Glutamatergic neuron (in vitro differentiated cells): ENCODE measurements around the gene MOB3B. TPM values are rescaled to one million over a fixed set of nuclear protein-coding genes. Genes with fewer than 3 reads are reported as not detected.

ENCODE experiments used
- DNase-seq: peaks from one replicate; pipeline ENCODE4 v3.0.0; 2022
- H3K27ac Mint-ChIP-seq: one replicate; pipeline ENCODE4 v1.8.0; 2020; ENCODE audit warnings: mild to moderate bottlenecking, mixed read lengths, inconsistent platforms; ENCODE audit not compliant: unreplicated experiment
- H3K27me3 Mint-ChIP-seq: one replicate; pipeline ENCODE4 v1.8.0; 2020; ENCODE audit warnings: mild to moderate bottlenecking, moderate library complexity, mixed read lengths, inconsistent platforms; ENCODE audit not compliant: unreplicated experiment
- H3K36me3 Mint-ChIP-seq: one replicate; pipeline ENCODE4 v1.8.0; 2020; ENCODE audit warnings: mild to moderate bottlenecking, mixed read lengths, inconsistent platforms; ENCODE audit not compliant: unreplicated experiment
- H3K4me1 Mint-ChIP-seq: one replicate; pipeline ENCODE4 v1.8.0; 2020; ENCODE audit warnings: mild to moderate bottlenecking, low read depth, mixed read lengths, inconsistent platforms; ENCODE audit not compliant: unreplicated experiment
- H3K4me3 Mint-ChIP-seq: one replicate; pipeline ENCODE4 v1.8.0; 2020; ENCODE audit warnings: mild to moderate bottlenecking, mixed read lengths, inconsistent platforms; ENCODE audit not compliant: unreplicated experiment
- H3K9me3 Mint-ChIP-seq: one replicate; pipeline ENCODE4 v1.8.0; 2020; ENCODE audit warnings: mild to moderate bottlenecking, moderate library complexity, mixed read lengths, inconsistent platforms; ENCODE audit not compliant: unreplicated experiment
- CTCF ChIP-seq: fragments of 200-600 bp; sonication (generic); IDR thresholded peaks from one replicate; pipeline ENCODE4 v1.5.0; 2021; ENCODE audit not compliant: partially characterized antibody, unreplicated experiment
- total RNA-seq: library from RNA; stranded (reverse); fragmentation: NEBNext Ultra II Directional; extraction: Animal tissue kit (Norgen Biotek cat#: 25700); gene quantifications from one replicate; pipeline ENCODE4 v1.2.1, GENCODE V29; 2021; ENCODE audit not compliant: unreplicated experiment

MOB3B gene
- total RNA-seq, 1 donor from 2014 or later, result 1.8 TPM

DNA sequence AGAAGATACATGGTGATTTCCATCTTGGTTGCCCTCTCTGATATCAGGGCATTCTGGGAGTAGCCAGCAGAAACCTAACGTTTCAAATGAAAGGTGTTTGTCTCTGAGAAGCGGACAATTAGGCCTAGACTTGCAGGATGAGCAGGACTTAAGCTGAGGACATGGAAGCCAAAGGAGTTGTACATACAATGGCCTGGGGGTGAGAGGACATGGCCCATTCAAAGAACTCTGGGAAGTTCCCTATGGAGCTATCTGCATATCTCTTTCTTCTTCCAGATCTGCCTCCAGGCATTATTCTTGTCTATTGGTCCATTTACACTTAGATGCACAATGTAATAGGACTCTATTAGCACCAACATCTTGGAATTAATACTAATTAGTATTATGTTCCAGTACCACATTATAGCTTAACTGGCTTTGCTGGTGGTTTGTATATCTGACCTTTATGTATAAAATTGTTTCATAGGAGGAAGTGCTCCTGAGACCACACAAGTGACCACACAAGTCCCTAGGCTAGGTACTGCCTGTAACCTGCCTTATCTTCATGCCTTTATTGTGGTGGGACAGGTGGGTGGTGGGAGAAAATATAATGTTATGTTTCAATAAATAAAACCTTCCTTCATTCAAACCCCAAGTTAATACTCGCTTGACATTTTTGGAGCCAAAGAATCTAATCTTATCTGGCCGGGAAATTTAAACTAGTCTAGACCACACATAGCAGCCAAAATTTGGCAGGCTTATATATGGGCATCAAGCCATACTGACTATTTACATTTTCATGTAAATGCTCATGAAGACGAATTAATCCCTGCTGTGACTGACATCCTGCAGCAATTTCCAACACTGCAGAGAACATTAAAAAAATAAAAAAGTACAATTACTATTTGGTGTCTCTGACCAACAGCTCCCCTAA lies 180.6 kb downstream of the MOB3B start:
- H3K27ac Mint-ChIP-seq, result no peak overlapping the region
- H3K27me3 Mint-ChIP-seq, result peaks cover 2% of the 10 kb centered on the region
- no peaks in the 10 kb centered on the region for H3K36me3 Mint-ChIP-seq
- H3K9me3 Mint-ChIP-seq, result no peaks in the 10 kb centered on the region
- peaks cover 2% of the 10 kb centered on the region for H3K4me1 Mint-ChIP-seq
- no peak for TF ChIP-seq CTCF
- no peak overlapping the region for H3K4me3 Mint-ChIP-seq
- DNase-seq, result no peak

- DNase-seq, result no peak
- Mint-ChIP-seq H3K36me3 (no peaks in the 10 kb centered on the region), H3K27me3 (peaks cover 2% of the 10 kb centered on the region), H3K27ac (no peak overlapping the region), H3K4me1 (no peaks in the 10 kb centered on the region), H3K4me3 (no peak overlapping the region), H3K9me3 (no peaks in the 10 kb centered on the region)
- no peak for TF ChIP-seq CTCF
These were observed 181.7 kb downstream of the MOB3B start for GRCh38 chr9:27347889-27348288.

DNA sequence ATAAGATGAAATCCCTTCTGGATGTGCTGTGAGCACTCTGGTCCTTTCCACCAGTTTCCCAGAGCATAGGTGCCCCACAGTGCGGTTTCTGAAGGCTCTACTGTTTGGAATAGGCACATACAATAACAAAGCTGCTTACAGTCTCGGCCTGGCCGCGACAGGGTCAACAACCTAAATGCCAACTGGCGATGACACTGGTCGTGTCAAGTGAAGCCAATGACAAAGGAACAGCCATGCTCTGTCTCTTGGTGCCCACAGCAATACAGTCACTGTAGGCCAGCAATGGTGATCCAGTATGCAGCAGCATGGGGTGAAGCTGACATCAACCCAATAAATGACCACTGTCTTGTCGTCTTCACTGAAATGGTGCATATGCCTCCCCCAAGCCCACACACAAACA lies 184.8 kb downstream of the MOB3B start:
- DNase-seq, result no peak
- H3K27me3 Mint-ChIP-seq, result peaks cover 2% of the 10 kb centered on the region
- H3K27ac Mint-ChIP-seq, result no peak overlapping the region
- H3K36me3 Mint-ChIP-seq, result no peaks in the 10 kb centered on the region
- no peak overlapping the region for H3K4me3 Mint-ChIP-seq
- no peaks in the 10 kb centered on the region for H3K9me3 Mint-ChIP-seq
- no peaks in the 10 kb centered on the region for H3K4me1 Mint-ChIP-seq
- no peak for TF ChIP-seq CTCF

- Mint-ChIP-seq H3K4me1 (no peaks in the 10 kb centered on the region), H3K9me3 (no peaks in the 10 kb centered on the region), H3K27me3 (no peaks in the 10 kb centered on the region), H3K27ac (no peak overlapping the region), H3K4me3 (no peak overlapping the region), H3K36me3 (no peaks in the 10 kb centered on the region)
- DNase-seq, result no peak
- no peak for TF ChIP-seq CTCF
These were observed 187.9 kb downstream of the MOB3B start for GRCh38 chr9:27341545-27342294.
